ENCODE data around the gene OR1F1.

The OR1F1 gene

DNA sequence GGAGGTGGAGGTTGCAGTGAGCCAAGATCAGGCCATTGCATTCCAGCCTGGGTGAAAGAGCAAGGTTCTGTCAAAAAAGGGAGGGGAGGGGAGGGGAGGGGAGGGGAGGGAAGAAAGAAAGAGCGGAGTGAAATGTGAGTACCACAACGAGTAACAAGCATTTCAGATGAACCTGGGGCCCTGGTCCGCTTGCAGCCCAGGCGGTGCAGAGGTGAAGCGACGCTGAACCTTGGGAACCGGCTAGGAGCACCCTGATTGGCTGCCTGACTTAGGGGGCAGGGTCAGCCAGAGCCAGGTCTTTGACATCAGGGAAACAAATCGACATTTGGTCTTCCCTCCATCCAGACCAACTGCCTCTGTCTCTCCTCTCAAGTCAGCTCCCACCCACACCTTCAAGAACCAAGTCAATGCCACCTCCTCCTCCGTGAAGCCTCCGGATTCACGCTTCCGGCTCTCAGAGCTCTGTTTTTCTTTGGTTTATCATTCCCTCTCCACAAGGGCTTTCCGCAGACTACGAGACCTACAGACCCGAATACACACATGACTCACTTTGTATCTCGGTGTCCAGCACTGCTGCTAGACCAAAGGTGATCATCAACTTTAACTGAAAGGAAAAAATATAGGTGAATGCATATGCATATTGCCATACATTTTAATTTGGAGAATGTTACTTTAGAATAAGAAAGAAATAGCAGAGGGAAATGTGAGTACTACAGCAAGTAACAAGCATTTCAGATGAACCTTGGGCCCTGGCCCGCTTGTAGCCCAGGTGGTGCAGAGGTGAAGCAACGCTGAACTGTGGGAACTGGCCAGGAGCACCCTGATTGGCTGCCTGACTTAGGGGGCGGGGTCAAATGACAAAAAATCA, 19.3 kb downstream of the OR1F1 start:
- no peak for DNase-seq

DNA sequence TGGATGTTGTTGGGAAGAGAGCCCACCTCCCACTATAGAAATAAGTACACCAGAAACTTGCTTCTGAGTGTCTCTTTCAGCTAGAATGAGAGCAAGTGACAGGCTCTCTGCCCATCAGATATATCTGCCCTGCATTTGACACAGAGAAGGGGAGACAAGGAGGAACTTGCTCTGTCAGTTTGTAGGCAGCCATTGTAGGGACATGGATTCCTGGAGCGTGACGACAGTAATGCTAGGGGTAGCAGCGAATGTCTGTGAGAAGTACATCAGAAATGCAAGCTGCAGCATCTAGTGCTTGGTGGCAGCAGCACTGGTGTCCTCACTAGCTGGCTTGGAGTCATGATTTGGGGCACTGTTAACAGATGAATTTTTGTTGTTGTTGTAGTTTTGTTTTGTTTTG, 24.0 kb downstream of the OR1F1 start:
- DNase-seq = no peak

GRCh38 chr16:3212567-3212966, 24.6 kb downstream of the OR1F1 start:
- no peak for DNase-seq

GRCh38 chr16:3214904-3215600, 27.0 kb downstream of the OR1F1 start:
- DNase-seq = no peak

GRCh38 chr16:3215601-3216262, 27.7 kb downstream of the OR1F1 start:
- no peak for DNase-seq

DNA sequence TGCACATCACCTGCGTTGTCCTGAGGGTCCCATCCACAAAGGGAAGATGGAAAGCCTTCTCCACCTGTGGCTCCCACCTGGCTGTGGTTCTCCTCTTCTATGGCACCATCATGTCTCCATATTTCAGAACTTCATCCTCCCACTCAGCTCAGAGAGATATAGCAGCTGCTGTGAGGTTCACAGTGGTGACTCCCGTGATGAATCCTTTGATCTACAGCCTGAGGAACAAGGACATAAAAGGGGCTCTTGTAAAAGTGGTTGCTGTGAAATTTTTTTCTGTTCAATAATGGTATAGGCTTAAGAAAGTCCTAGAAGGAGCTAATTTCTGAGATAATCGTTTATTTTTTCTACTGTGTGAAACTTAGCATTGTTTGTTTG, 28.2 kb downstream of the OR1F1 start:
- DNase-seq = no peak

GRCh38 chr16:3220839-3221238, 32.8 kb downstream of the OR1F1 start:
- DNase-seq = no peak

DNA sequence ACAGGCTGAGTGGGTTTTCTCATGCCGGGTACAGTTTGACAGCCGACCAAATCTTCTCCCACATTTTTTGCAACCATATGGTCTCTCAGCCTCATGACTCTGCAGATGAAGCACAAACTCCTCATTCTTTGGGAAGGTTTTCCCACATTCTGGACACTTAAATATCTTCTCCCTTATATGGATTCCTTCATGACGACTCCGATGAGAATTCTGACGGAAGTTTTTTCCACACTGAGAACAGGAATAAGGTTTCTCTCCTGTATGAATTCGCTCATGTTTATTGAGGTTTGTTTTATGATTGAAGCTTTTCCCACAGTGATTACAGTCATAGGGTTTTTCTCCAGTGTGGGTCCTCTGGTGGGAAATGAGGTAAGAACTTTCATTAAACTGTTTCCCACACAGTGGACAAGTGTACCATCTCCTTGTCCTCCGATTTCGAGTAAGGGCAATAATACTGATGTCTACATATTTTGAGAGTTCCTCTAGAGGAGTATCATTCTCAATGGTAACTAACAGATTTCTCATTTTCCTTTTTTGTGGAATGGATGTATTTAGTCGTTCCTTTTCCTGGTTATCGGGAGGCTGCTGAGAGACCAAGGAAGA, 36.0 kb downstream of the OR1F1 start:
- no peak for DNase-seq

DNA sequence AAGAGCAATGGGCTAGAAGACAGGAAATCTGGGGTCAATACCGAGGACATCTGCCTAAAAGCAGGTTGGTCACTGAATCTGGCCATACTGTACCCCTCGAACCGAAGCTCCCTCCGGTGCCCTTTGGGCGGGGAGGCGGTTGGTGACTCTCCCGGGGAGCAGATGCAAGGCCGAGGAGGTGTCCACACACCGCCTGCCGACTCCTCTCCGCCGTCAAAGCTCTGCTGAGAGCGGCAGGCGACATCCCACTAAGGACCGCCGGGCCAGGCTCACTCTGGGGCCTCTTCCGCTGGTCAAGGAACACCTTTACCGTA, 46.5 kb downstream of the OR1F1 start:
- DNase-seq = no peak

GRCh38 chr16:3234857-3235561, 47.0 kb downstream of the OR1F1 start, which contains the start of gene ZNF200:
ZNF200 (minus strand) TSS chr16:3235158; CDS start chr16:3233755, 1,403 bp downstream.
- peak; percentile 96 for DNase-seq

- DNase-seq = peak; percentile 16
Observed at GRCh38 chr16:3235856-3236669, 48.1 kb downstream of the OR1F1 start.

DNA sequence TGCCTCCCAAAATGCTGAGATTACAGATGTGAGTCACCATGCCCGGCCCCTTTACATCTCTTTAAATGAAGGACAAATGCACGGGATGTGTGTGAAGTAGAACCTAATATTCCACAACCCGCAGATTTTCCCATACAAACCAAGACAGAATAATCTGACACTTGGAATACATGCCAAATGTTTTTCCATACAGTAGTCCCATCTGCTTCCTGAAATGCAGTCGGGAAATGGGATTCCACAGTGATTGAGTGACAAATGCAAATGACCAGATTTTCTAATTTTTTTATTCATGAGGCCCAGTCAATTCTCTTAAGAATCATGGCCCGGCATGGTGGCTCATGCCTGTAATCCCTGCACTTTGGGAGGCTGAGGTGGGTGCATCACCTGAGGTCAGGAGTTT, 53.8 kb downstream of the OR1F1 start:
- DNase-seq = no peak

DNA sequence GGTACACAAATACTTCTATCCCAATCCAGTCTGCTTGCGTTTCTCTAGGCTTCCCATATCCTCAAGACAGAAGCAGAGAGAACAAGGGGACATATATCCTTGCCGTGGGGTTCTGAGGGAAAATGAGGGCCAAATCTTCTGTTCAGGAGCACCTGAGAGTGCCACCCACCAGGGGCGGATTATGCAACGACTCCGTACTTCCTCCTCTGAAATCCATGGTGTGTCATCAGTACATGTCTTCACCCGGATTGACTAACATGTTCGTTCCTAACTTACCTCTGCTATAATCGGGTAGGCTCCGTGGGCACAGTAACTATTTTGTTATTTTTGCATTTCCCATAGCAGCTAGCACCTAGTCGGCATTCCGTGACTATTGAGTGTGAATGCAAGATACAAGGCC, 54.7 kb downstream of the OR1F1 start:
- DNase-seq = no peak

DNA sequence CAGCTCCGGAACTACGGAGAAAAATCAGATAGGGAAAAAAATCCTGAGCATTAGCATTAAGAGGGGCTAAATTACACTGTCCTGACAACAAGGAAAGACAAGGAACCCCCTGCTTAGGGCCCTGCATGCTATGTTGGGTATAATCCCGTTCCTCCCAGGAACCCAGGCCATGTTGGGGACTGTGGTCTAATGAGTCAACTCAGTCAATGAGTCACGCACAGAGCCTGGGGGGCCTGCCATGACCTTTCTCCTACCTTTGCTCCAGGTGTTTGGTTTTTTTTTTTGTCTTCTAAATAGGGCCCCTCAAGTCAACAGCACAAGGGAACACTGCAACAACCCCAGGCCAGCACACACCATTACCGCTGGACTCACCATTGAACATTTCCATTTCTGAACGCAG, 55.9 kb downstream of the OR1F1 start:
- DNase-seq = no peak

DNA sequence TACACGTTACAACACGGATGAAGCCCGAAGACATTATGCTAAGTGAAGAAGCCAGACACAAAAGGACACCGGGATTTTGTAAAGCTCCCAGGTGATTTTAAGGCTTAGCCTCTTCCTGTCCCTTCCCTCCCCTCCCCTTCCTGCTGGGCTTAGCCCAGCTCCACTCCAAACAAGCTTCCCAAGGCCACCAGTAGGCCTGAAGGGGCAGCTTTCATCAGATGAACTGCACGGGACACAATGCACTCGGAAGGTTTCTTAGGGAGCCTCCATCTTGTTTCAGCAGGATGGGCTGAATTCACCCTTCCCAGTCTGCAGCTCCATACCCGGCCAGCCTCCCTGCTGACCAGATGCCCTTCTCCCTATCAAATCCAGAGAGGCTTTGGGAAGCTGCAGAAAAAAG, 58.0 kb downstream of the OR1F1 start:
- DNase-seq = no peak

DNA sequence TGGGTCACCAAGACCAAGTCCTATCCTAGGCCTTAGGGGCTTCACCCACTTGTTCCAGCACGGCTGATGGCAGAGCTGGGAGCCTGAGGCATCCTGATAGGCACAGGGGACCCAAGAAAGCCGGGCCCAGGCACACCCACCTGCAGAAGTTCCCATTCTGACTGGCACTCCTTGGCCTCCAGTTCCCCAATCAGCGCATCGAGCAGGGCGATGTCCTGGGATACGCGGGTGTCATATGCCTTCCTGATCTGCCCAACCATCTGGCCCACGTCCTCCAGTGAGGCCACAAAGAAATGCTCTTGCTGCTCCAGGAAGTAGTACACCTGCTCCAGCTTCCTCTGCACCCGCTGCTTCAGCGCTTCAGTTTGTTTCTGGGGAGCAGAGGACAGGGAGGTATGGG, 58.9 kb downstream of the OR1F1 start:
- no peak for DNase-seq

GRCh38 chr16:3248596-3248995, 60.6 kb downstream of the OR1F1 start:
- no peak for DNase-seq

GRCh38 chr16:3249020-3249419, 61.0 kb downstream of the OR1F1 start:
- no peak for DNase-seq

DNA sequence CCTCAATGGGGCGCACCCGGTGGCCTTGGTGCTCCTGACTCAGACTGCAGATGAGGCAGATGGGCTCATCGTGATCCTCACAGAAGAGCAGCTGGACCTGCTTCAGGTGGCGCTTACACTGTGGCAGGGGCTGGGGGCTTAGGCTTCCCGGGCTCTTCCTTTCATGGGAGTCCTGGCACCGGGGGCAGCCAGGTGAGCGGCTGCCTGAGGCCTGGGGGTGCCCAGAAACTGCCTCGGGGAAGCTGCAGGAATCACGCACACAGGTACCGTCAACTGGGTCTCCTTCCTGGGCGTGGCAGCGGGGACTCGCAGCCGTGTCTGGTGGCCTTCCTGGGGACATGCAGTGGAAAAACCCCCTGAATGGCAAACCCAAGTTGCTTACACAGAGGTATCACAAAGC, 61.4 kb downstream of the OR1F1 start:
- no peak for DNase-seq

- no peak for DNase-seq
Observed at GRCh38 chr16:3252967-3253366, 65.0 kb downstream of the OR1F1 start.

DNA sequence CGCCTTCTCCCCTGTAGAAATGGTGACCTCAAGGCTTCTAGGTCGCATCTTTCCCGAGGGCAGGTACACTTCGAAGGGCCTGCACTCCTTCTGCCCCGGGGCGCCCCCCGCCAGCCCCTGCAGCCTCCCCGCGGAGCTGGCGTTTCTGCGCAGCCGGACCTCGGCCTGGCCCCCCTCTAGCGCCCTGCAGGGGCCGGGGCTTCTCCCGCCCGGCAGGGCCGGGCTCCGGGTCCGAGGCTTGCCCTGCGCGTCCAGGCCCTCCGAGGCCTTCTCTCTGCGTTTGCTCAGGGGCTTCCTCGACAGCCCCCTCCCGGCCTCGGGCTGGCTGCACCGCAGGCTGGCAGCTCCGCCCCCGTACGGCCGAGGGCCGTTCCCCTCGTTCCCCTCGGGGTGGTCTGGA, 66.3 kb downstream of the OR1F1 start:
- no peak for DNase-seq

Data from NCI-H146 (cell line).